ENCODE results near the gene KIAA1210. TPM values are rescaled to one million over a fixed set of nuclear protein-coding genes. Genes with fewer than 3 reads are reported as not detected.

The KIAA1210 gene
- total and polyA plus RNA-seq, 2 of the 4 experiments (the other 2 are of a cell fraction): not detected

- no peak overlapping the region for H3K18ac ChIP-seq (ENCODE audit: low read depth, low read length)
- no peak overlapping the region for H3K4ac ChIP-seq (ENCODE audit: low read depth, low read length)
- no peak overlapping the region for H2BK5ac ChIP-seq (ENCODE audit: low read depth, low read length, poor library complexity, severe bottlenecking)
- intact Hi-C loops (cut with micrococcal nuclease) (no loop called here), in situ Hi-C loops (cut with MboI; ENCODE audit: low sequenced_read_pairs) (no loop called here), dilution Hi-C loops (cut with HindIII; ENCODE audit: low sequenced_read_pairs, unreplicated experiment) (no loop called here)
- no peaks in the 10 kb centered on the region for H3K79me1 ChIP-seq (ENCODE audit: low read depth in 1 of 2, low read length in 2 of 2)
- H2AFZ ChIP-seq (replicated peaks; ENCODE audit: low read length, poor library complexity): no peak overlapping the region
- H4K5ac ChIP-seq (ENCODE audit: low read depth, low read length): no peak overlapping the region
- TF ChIP-seq RCOR1 (IDR thresholded peaks at IDR 0.05; ENCODE audit: insufficient replicate concordance, low read length) (no peak), MAZ (IDR thresholded peaks at IDR 0.05; ENCODE audit: borderline replicate concordance, low read depth, low read length) (no peak), CEBPB (IDR thresholded peaks at IDR 0.05; ENCODE audit: low read depth, low read length) (no peak), CHD1 (IDR thresholded peaks at IDR 0.05; ENCODE audit: low read depth, low read length) (no peak), CTCF (conservative IDR thresholded peaks at IDR 0.05; ENCODE audit: low read depth, low read length) (no peak), POLR2A (IDR thresholded peaks at IDR 0.05; ENCODE audit: low read depth, low read length) (no peak)
- no peak overlapping the region for H3K23ac ChIP-seq (ENCODE audit: low read depth, low read length)
- H3K9ac ChIP-seq (ENCODE audit: low read depth, low read length): no peak overlapping the region
- ChIA-PET CTCF (no interaction called here), POLR2A (ENCODE audit: unreplicated experiment) (no interaction called here)
- H3K4me3 ChIP-seq (ENCODE audit: insufficient read depth, low read depth, low read length): no peak overlapping the region
- BruUV-seq (replicated peaks): no TSS peak
- no peaks in the 10 kb centered on the region for H3K9me3 ChIP-seq (ENCODE audit: control insufficient read depth, insufficient read depth, low read length)
- H3K4me1 ChIP-seq (ENCODE audit: control insufficient read depth, insufficient read depth, low read length): no peaks in the 10 kb centered on the region
- H4K91ac ChIP-seq (ENCODE audit: insufficient read depth, low read depth, low read length): no peak overlapping the region
- H2BK20ac ChIP-seq (ENCODE audit: low read depth, low read length): no peak overlapping the region
- H4K8ac ChIP-seq (ENCODE audit: low read depth in 2 of 2, low read length in 2 of 2): no peak overlapping the region
- H3K56ac ChIP-seq (ENCODE audit: extremely low read depth, insufficient read depth, low read length): no peak overlapping the region
- H3K27ac ChIP-seq (ENCODE audit: insufficient read depth, low read length): no peak overlapping the region
- H3K36me3 ChIP-seq (ENCODE audit: control insufficient read depth, insufficient read depth, low read length): no peaks in the 10 kb centered on the region
- H2BK120ac ChIP-seq (ENCODE audit: low read depth, low read length): no peak overlapping the region
- H2AK9ac ChIP-seq (replicated peaks; ENCODE audit: low read depth, low read length, poor library complexity): no peak overlapping the region
- no peak overlapping the region for H3K14ac ChIP-seq (replicated peaks; ENCODE audit: low read depth, low read length)
- no peak overlapping the region for H2AK5ac ChIP-seq (ENCODE audit: low read depth, low read length)
- H3K4me2 ChIP-seq (ENCODE audit: low read depth, low read length): no peak overlapping the region
- no peak for ATAC-seq (ENCODE audit: low read depth)
- H3K9me1 ChIP-seq (ENCODE audit: insufficient read depth, low read length): no peaks in the 10 kb centered on the region
- DNase-seq: no peak
- no peaks in the 10 kb centered on the region for H4K20me1 ChIP-seq (ENCODE audit: insufficient read depth, low read length)
- H2BK15ac ChIP-seq (ENCODE audit: low read depth, low read length): no peak overlapping the region
- peaks cover 7% of the 10 kb centered on the region for H3K27me3 ChIP-seq (ENCODE audit: control insufficient read depth, insufficient read depth, low read length)
These were observed 20.4 kb downstream of the KIAA1210 start for GRCh38 chrX:119107206-119107605.

Measured in IMR-90 (cell line).